22Rv1 (cell line): ENCODE measurements around the gene MGRN1.

Experiments used
- H3K27ac ChIP-seq: fragments of 450-650 bp; 2 replicates; pipeline ENCODE4 v1.5.1; 2017
- CTCF ChIP-seq: fragments of 450-650 bp; IDR thresholded peaks from 2 replicates; pipeline ENCODE4 v1.5.1; 2017; ENCODE audit warnings: mild to moderate bottlenecking
- ZFX ChIP-seq: fragments of 450-650 bp; IDR thresholded peaks from 2 replicates; pipeline ENCODE4 v1.6.1; 2017; ENCODE audit warnings: antibody characterized with exemption, borderline replicate concordance

Gene MGRN1

GRCh38 chr16:4694642-4695451 lies 70.2 kb downstream of the MGRN1 start:
- peak overlapping the region; percentile 95 for H3K27ac ChIP-seq
- TF ChIP-seq ZFX, result no peak
- TF ChIP-seq CTCF, result no peak

GRCh38 chr16:4695473-4696171 lies 71.0 kb downstream of the MGRN1 start:
- H3K27ac ChIP-seq, result peak overlapping the region; percentile 95
- TF ChIP-seq CTCF (no peak), ZFX (no peak)

- peak overlapping the region; percentile 95 for H3K27ac ChIP-seq
- no peak for TF ChIP-seq CTCF
- no peak for TF ChIP-seq ZFX
These were observed 71.7 kb downstream of the MGRN1 start for GRCh38 chr16:4696172-4696904.

DNA sequence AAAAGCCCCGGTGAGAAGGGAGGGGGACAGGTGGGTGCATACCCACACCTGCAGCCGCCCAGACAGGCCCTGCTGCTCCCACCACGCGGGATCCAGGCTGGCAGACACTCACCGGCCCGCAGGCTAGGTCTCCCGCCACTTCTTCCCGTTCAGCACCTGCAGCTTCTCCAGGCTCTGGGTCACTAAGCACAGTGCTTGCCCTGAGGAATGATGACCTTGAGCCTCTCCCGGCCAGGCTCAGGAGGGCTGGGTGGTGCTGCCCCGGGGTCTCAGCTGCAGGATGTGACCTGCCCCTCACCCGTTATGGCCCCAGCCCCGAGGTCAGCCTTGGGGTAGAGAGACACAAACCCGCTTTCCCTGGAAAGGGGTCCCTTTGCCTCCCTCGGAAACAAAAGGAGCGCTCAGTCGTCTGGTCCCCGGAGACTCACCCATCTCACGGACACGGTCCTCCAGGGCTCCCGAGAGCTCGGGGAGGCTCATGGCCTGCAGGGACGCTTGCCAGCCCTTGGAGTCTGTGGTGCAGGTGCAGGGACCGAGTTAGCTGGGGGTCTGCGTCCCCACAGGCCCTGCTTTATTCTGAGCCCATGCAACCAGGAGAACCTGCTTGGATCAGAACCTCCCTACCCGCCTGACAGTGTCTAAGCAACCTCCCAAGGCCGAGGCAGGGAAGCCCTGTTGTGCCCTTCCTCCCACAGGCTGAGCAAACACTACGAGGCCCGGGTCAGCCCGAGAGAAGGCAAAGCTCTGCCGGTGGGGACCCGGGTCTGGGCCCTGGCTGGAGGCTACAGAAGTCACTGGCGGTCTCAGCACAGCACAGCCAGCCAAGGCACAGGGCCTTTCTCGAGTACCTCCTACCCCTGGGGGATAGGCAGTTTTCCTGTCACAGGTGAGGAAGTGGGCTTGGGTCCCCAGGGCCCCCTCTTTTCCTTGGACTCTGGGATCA lies 72.5 kb downstream of the MGRN1 start:
- TF ChIP-seq CTCF, result no peak
- no peak for TF ChIP-seq ZFX
- peak overlapping the region; percentile 95; the same call in 1 of the 2 replicates for H3K27ac ChIP-seq

DNA sequence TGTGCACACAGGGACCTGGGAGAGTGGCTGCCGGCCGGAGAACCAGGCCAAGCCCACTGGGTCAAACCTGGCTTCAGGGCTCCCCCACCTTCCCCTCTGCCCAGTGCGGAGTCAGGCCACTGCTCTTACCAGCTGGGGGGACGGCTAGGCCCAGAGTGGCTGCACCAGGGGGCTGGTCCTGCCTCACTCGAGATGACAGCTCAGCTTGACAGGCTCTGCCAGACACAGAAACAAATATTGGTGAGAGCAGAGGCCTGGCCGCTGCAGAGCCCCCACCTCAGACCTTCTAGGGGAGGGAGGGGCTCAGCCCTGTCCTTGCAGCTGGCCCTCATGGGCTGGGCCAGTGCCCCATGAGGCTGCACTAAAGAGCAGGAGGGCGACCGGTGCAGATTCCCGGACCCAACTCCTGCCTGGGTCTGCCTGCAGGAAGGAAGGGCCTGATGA lies 73.2 kb downstream of the MGRN1 start:
- H3K27ac ChIP-seq, result no peak overlapping the region
- TF ChIP-seq CTCF (no peak), ZFX (no peak)

DNA sequence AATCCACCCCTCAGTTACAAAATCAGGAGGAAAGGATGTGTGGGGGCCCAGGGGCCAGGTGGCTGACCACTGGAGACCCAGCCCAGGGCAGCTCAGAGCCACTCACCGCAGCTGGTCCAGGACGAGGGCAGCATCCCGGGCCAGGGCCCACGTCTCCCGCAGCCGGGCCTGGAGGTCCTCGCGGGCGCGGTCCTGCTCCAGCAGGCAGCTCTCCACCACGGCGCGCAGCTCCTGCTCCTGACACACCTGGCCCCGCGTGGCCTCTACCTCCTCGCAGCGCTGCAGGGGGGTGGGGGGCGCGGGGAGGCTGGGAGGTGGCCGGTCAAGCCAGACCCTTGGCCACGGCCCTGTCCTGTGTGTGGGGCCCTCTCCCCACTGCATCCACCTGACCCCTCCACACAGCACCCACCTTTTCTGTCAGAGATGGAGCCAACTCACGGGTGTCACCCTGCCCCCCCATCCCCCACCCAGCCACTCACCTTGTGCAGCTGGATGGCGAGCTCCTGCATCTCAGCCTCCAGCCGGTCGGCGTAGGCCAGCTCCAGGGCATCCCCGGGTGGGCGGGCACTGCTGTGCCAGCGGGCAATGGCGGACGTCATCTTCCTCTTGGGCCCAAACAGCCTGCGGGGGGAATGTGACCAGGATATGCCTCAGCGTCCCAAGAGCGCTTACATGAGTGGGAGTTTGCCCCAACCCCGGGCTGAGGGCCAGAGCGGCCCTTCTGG lies 73.9 kb downstream of the MGRN1 start:
- no peak overlapping the region for H3K27ac ChIP-seq
- TF ChIP-seq ZFX (no peak), CTCF (no peak)
